Measurements from ENCODE around the gene ITGB1. TPM values are rescaled to one million over a fixed set of nuclear protein-coding genes. Genes with fewer than 3 reads are reported as not detected.
A peak's percentile ranks its signal among the peaks of the same experiment; 100 is the strongest.

ITGB1 gene
- total and polyA plus RNA-seq, 9 of the 15 experiments (the other 6 are each of a cell fraction or from before 2014, with no cell fraction given) = 40.2 to 194 (median 155) TPM

GRCh38 chr10:32954080-32954479 lies 4.0 kb downstream of the ITGB1 start (continued):
- TF ChIP-seq AFF4 (CRISPR knock-in tag; IDR thresholded peaks at IDR 0.05) (no peak), ATF4 (CRISPR knock-in tag; IDR thresholded peaks at IDR 0.05) (no peak), SMARCA4 (IDR thresholded peaks at IDR 0.05) (0 out of 2 replicates have a peak, but pooled peaks have one; percentile 29), OTX1 (CRISPR knock-in tag; IDR thresholded peaks at IDR 0.05) (no peak), RBM25 (IDR thresholded peaks at IDR 0.05; ENCODE audit: low read depth, low read length, severe bottlenecking) (no peak), GMEB1 (CRISPR knock-in tag; IDR thresholded peaks at IDR 0.05) (no peak)
